Psoas muscle (tissue), 8 donors: ENCODE measurements around the gene HSFX1. TPM values are rescaled to one million over a fixed set of nuclear protein-coding genes. Genes with fewer than 3 reads are reported as not detected.

Experiments used
- ATAC-seq, 4 donors: fragments of 200-7000 bp; cut with Tn5 transposase; one replicate each; pipeline ENCODE4 v1.9.1; 2020; ENCODE audit warnings: moderate library complexity in 3 of 4, mild to moderate bottlenecking in 2 of 4
- DNase-seq, 2 donors: peaks; one replicate each; pipeline ENCODE4 v3.0.0-alpha.2; 2020
- H3K27ac ChIP-seq: fragments of 200-600 bp; one replicate; pipeline ENCODE4 v1.8.0; 2022
- H3K27me3 ChIP-seq, 3 donors: fragments of 200-600 bp in 1 of 3; one replicate each; pipeline versions ENCODE4 v1.6.1 to v1.8.0; 2013 to 2022; ENCODE audit warnings: low read length in 2 of 3, mild to moderate bottlenecking in 2 of 3, moderate library complexity in 1 of 3; ENCODE audit not compliant: insufficient read depth in 3 of 3
- H3K36me3 ChIP-seq, 2 donors: fragments of 200-600 bp in 1 of 2; one replicate each; pipeline versions ENCODE4 v1.6.1 to v1.8.0; 2013 to 2022; ENCODE audit warnings: low read depth in 1 of 2, mild to moderate bottlenecking in 1 of 2, moderate library complexity in 1 of 2; ENCODE audit not compliant: insufficient read depth in 1 of 2
- H3K4me1 ChIP-seq: fragments of 200-600 bp; one replicate; pipeline ENCODE4 v1.8.0; 2022
- H3K4me3 ChIP-seq: fragments of 200-600 bp; one replicate; pipeline ENCODE4 v1.8.0; 2022; ENCODE audit warnings: mild to moderate bottlenecking
- H3K9me3 ChIP-seq: fragments of 200-600 bp; one replicate; pipeline ENCODE4 v1.8.0; 2022
- WGBS, 3 donors: extraction: QIAGEN DNeasy Blood & Tissue Kit; methylation state at CpG; one replicate each; pipeline versions ENCODE4 v1.1.6 to v1.1.7; 2013; 5-methylcytosine and 5-hydroxymethylcytosine counted together
- intact Hi-C, 2 donors: fragments of 100-400 bp; cut with DNase I; formaldehyde crosslinking; loops; one replicate each; pipeline versions ENCODE4 v1.11.0 to v1.14.2; 2022
- polyA plus RNA-seq, 3 donors: library from polyadenylated mRNA; stranded (reverse); fragments of 200-250 nt; gene quantifications; one replicate each; pipeline ENCODE4 v1.2.3, GENCODE V29; 2013
- total RNA-seq, 4 donors: library from RNA; stranded (reverse); fragmentation: NEBNext Ultra II Directional in 2 of 4; extraction: Animal tissue kit (Norgen Biotek cat#: 25700) in 2 of 4; gene quantifications; one replicate each; pipeline versions ENCODE4 v1.2.1 to v1.2.4, GENCODE V29; 2021 to 2023
- TF ChIP-seq, protein P1 (sequence below): fragments of 200-600 bp; IDR thresholded peaks from one replicate; pipeline ENCODE4 v1.8.0; 2022; ENCODE audit warnings: antibody characterized with exemption
- donor health status: healthy with polysubstance abuse.
- donor health status: DM: no; HTN: no; CAD: no; lungs with moderate emphysema.
- donor health status: Bipolar disorder and iron deficiency.
- donor health status: healthy.
- donor health status: DM: yes; HTN: yes; CAD: no.
- donor health status: DM: no; HTN: no; CAD: no.
- donor health status: DM: no; HTN: no; CAD: no.
- donor health status: DM: yes; HTN: yes; CAD: no.

HSFX1 gene
- total and polyA plus RNA-seq, 7 donors: 0.31 to 2.2 (median 0.69) TPM

- H3K36me3 ChIP-seq: no peaks in the 10 kb centered on the region
- H3K27ac ChIP-seq: no peak overlapping the region
- DNase-seq (no peak), ATAC-seq (no peak)
- no peaks in the 10 kb centered on the region for H3K9me3 ChIP-seq
- 37 to 49% (median 39%) methylated on average over 3 of the region's 3 CpGs for WGBS, 3 donors
- H3K4me1 ChIP-seq: no peaks in the 10 kb centered on the region
- TF ChIP-seq, protein P1, sequence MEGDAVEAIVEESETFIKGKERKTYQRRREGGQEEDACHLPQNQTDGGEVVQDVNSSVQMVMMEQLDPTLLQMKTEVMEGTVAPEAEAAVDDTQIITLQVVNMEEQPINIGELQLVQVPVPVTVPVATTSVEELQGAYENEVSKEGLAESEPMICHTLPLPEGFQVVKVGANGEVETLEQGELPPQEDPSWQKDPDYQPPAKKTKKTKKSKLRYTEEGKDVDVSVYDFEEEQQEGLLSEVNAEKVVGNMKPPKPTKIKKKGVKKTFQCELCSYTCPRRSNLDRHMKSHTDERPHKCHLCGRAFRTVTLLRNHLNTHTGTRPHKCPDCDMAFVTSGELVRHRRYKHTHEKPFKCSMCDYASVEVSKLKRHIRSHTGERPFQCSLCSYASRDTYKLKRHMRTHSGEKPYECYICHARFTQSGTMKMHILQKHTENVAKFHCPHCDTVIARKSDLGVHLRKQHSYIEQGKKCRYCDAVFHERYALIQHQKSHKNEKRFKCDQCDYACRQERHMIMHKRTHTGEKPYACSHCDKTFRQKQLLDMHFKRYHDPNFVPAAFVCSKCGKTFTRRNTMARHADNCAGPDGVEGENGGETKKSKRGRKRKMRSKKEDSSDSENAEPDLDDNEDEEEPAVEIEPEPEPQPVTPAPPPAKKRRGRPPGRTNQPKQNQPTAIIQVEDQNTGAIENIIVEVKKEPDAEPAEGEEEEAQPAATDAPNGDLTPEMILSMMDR: no peak
- no peaks in the 10 kb centered on the region for H3K27me3 ChIP-seq
- intact Hi-C loops: no loop called here
- no peak overlapping the region for H3K4me3 ChIP-seq
These were observed 26.1 kb downstream of the HSFX1 start for GRCh38 chrX:149799938-149800337.

- TF ChIP-seq, protein P1: no peak
- H3K4me1 ChIP-seq: no peaks in the 10 kb centered on the region
- 58 to 67% (median 65%) methylated on average over 10 of the region's 10 CpGs for WGBS, 3 donors
- no peaks in the 10 kb centered on the region for H3K9me3 ChIP-seq
- no peaks in the 10 kb centered on the region for H3K27me3 ChIP-seq
- H3K4me3 ChIP-seq: no peak overlapping the region
- intact Hi-C loops: no loop called here
- ATAC-seq (no peak), DNase-seq (no peak)
- H3K36me3 ChIP-seq: no peaks in the 10 kb centered on the region
- H3K27ac ChIP-seq: no peak overlapping the region
These were observed 29.7 kb downstream of the HSFX1 start for GRCh38 chrX:149803458-149804062.

DNA sequence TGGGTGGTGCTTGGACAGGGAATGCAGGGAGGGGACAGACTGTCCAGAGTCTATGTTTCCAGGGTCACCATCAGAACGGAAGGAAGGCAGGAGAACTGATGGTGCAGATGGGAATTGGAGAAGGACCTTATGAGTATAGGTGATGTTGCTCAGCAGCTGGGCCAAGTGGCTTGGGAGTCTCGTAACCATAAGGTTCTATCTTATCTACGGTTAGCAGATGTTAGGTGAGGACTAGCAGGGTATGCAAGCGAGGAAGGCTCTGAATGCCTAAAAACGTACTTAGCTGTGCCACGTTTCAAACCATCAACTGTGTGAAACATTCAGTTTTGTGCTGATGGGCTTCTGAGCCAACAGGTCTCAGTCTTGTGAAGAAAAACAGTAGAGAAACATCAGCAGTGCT, 30.2 kb downstream of the HSFX1 start:
- WGBS, 3 donors: 73 to 89% (median 88%) methylated on average over 6 of the region's 6 CpGs
- ATAC-seq (no peak), DNase-seq (no peak)
- TF ChIP-seq, protein P1: no peak
- Histone ChIP-seq H3K27me3 (no peaks in the 10 kb centered on the region), H3K9me3 (no peaks in the 10 kb centered on the region), H3K36me3 (no peaks in the 10 kb centered on the region), H3K4me1 (no peaks in the 10 kb centered on the region), H3K27ac (no peak overlapping the region), H3K4me3 (no peak overlapping the region)
- intact Hi-C loops: no loop called here

DNA sequence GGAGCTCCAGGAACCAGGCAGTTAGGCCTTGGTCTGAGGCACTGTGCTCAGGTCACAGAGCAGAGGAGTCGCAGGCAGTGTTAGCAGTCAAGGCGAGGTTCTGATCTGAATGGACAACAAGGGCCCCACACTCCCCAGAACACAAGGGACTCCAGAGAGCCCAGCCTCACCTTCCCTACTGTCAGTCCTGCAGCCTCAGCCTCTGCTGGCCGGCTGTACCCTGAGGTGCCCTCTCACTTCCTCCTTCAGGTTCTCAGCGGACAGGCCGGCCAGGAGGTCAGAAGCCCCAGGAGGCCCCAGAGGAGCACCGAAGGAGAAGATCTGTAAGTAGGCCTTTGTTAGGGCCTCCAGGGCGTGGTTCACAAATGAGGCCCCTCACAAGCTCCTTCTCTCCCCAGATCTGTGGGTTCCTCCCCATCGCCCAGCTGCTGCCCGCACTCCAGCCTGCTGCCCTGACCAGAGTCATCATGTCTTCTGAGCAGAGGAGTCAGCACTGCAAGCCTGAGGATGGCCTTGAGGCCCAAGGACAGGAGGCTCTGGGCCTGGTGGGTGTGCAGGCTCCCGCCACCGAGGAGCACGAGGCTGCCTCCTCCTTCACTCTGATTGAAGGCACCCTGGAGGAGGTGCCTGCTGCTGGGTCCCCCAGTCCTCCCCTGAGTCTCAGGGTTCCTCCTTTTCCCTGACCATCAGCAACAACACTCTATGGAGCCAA, 34.0 kb downstream of the HSFX1 start:
- DNase-seq: no peak
- Histone ChIP-seq H3K4me3 (no peak overlapping the region), H3K27ac (no peak overlapping the region), H3K9me3 (no peaks in the 10 kb centered on the region), H3K36me3 (no peaks in the 10 kb centered on the region), H3K4me1 (no peaks in the 10 kb centered on the region), H3K27me3 (no peaks in the 10 kb centered on the region)
- intact Hi-C loops: no loop called here
- 76 to 91% (median 87%) methylated on average over 11 to 12 of the region's 12 CpGs for WGBS, 3 donors
- no peak for ATAC-seq
- TF ChIP-seq, protein P1: no peak
